Mucosa of descending colon (tissue), 3 donors: ENCODE data around the gene PEX6. TPM values are rescaled to one million over a fixed set of nuclear protein-coding genes. Genes with fewer than 3 reads are reported as not detected.

ENCODE experiments used
- ATAC-seq: fragments of 200-7000 bp; cut with Tn5 transposase; one replicate; pipeline ENCODE4 v1.9.1; 2020; ENCODE audit warnings: mild to moderate bottlenecking, moderate library complexity
- DNase-seq, 3 donors: peaks; one replicate each; pipeline ENCODE4 v3.0.0-alpha.2; 2020
- H3K36me3 ChIP-seq: fragments of 200-600 bp; one replicate; pipeline ENCODE4 v1.8.0; 2021; ENCODE audit warnings: low read depth, mild to moderate bottlenecking
- H3K4me1 ChIP-seq: fragments of 200-600 bp; one replicate; pipeline ENCODE4 v1.8.0; 2021; ENCODE audit warnings: low read depth, mild to moderate bottlenecking
- H3K4me3 ChIP-seq: fragments of 200-600 bp; one replicate; pipeline ENCODE4 v1.8.0; 2021; ENCODE audit warnings: mild to moderate bottlenecking
- H3K9me3 ChIP-seq: fragments of 200-600 bp; one replicate; pipeline ENCODE4 v1.8.0; 2021; ENCODE audit warnings: mild to moderate bottlenecking
- CTCF ChIP-seq: fragments of 200-600 bp; IDR thresholded peaks from one replicate; pipeline ENCODE4 v1.8.0; 2022; ENCODE audit warnings: antibody characterized with exemption, mild to moderate bottlenecking
- intact Hi-C, 2 donors: fragments of 100-400 bp; cut with DNase I in 1 of 2; cut with micrococcal nuclease in 1 of 2; formaldehyde crosslinking; loops; one replicate each; pipeline versions ENCODE4 v1.11.0 to v1.11.1; 2022; cut with DNase I, micrococcal nuclease
- total RNA-seq, 3 donors: library from RNA; stranded (reverse); fragmentation: NEBNext Ultra II Directional in 2 of 3; extraction: Animal tissue kit (Norgen Biotek cat#: 25700) in 2 of 3; gene quantifications; one replicate each; pipeline versions ENCODE4 v1.2.1 to v1.2.4, GENCODE V29; 2021 to 2023
- donor health status: DM: no; HTN: no; CAD: no; lungs with moderate emphysema.
- donor health status: DM: no; HTN: no; CAD: no.
- donor health status: DM: no; HTN: yes; CAD: no.

The PEX6 gene
- total RNA-seq, 3 donors from 2014 or later: 14.3 to 38.6 (median 20.6) TPM

GRCh38 chr6:43020847-43021246, 41.9 kb upstream of the PEX6 start:
- H3K36me3 ChIP-seq: no peaks in the 10 kb centered on the region
- H3K9me3 ChIP-seq: no peaks in the 10 kb centered on the region
- peaks cover 21% of the 10 kb centered on the region for H3K4me1 ChIP-seq
- H3K4me3 ChIP-seq: no peak overlapping the region
- DNase-seq (peak in 1 of 3 donors; percentile 39), ATAC-seq (peak; percentile 5)
- intact Hi-C loops: no loop called here
- TF ChIP-seq CTCF: no peak

- no peak for TF ChIP-seq CTCF
- intact Hi-C loops: no loop called here
- no peak for ATAC-seq
Measured at GRCh38 chr6:43020052-43020705, 41.2 kb upstream of the PEX6 start.

GRCh38 chr6:43019152-43019551, 40.2 kb upstream of the PEX6 start:
- Histone ChIP-seq H3K4me3 (no peak overlapping the region), H3K36me3 (no peaks in the 10 kb centered on the region), H3K9me3 (no peaks in the 10 kb centered on the region), H3K4me1 (peaks cover 30% of the 10 kb centered on the region)
- intact Hi-C loops: no loop called here
- ATAC-seq: no peak
- no peak for TF ChIP-seq CTCF
- no peak for DNase-seq

More at GRCh38 chr6:43020052-43020705, 41.2 kb upstream of the PEX6 start:
- H3K4me1 ChIP-seq: peaks cover 24% of the 10 kb centered on the region
- no peak for DNase-seq
- H3K36me3 ChIP-seq: no peaks in the 10 kb centered on the region
- no peak overlapping the region for H3K4me3 ChIP-seq
- no peaks in the 10 kb centered on the region for H3K9me3 ChIP-seq

- no peak for TF ChIP-seq CTCF
- H3K4me3 ChIP-seq: no peak overlapping the region
- no peak for ATAC-seq
- H3K4me1 ChIP-seq: peaks cover 32% of the 10 kb centered on the region
- H3K9me3 ChIP-seq: no peaks in the 10 kb centered on the region
- intact Hi-C loops: no loop called here
- DNase-seq: no peak
- peaks cover 4% of the 10 kb centered on the region for H3K36me3 ChIP-seq
Measured at GRCh38 chr6:43016943-43017334, 38.0 kb upstream of the PEX6 start.

- Histone ChIP-seq H3K4me1 (peaks cover 32% of the 10 kb centered on the region), H3K36me3 (peaks cover 4% of the 10 kb centered on the region), H3K4me3 (no peak overlapping the region), H3K9me3 (no peaks in the 10 kb centered on the region)
- ATAC-seq (no peak), DNase-seq (no peak)
- no peak for TF ChIP-seq CTCF
- intact Hi-C loops: no loop called here
Measured at GRCh38 chr6:43016176-43016942, 37.4 kb upstream of the PEX6 start.
